ENCODE measurements around the gene MVB12B. TPM values are rescaled to one million over a fixed set of nuclear protein-coding genes. Genes with fewer than 3 reads are reported as not detected.

The MVB12B gene
- total RNA-seq, 4 donors from 2014 or later, result 7.9 to 28.9 (median 14.4) TPM

DNA sequence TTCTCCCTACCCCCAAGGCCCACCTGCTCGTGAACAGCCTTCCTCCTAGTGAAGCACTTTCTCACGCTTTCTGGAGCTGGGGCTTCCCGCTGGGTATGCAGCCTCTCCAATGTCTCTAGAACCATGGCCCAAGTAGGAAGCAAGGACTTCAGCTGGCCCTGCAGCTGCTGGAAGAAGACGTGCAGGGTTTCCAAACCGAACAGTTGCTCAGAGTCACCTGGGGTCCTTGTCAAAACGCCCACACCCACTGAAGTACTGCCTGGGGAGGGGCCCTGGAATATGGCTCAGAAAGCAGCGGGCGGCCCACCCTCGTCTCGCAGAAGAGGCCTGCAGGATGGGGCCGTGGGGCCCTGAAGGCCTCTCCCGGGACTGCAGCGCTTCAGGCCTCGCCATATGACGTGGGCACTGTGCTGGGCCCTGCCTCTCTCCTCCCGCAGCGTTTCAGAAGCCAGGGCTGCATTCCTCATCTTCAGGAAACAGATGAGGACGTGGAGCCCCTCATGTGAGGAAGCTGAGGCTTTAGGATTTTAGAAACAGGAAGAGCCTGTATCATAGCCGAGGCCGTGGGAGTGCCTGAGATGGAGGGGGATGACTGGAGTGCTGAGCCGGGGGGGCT is 171.1 kb downstream of the MVB12B start:
- Histone ChIP-seq H3K27ac (no peak overlapping the region), H3K4me1 (peaks cover 0 to 19% (median 3%) of the 10 kb centered on the region in 4 donors), H3K27me3 (no peaks in the 10 kb centered on the region), H3K36me3 (no peaks in the 10 kb centered on the region), H3K4me3 (no peak overlapping the region), H3K9me3 (no peaks in the 10 kb centered on the region)
- no peak for TF ChIP-seq POLR2A (IDR thresholded peaks at IDR 0.05)
- TF ChIP-seq, protein P1, sequence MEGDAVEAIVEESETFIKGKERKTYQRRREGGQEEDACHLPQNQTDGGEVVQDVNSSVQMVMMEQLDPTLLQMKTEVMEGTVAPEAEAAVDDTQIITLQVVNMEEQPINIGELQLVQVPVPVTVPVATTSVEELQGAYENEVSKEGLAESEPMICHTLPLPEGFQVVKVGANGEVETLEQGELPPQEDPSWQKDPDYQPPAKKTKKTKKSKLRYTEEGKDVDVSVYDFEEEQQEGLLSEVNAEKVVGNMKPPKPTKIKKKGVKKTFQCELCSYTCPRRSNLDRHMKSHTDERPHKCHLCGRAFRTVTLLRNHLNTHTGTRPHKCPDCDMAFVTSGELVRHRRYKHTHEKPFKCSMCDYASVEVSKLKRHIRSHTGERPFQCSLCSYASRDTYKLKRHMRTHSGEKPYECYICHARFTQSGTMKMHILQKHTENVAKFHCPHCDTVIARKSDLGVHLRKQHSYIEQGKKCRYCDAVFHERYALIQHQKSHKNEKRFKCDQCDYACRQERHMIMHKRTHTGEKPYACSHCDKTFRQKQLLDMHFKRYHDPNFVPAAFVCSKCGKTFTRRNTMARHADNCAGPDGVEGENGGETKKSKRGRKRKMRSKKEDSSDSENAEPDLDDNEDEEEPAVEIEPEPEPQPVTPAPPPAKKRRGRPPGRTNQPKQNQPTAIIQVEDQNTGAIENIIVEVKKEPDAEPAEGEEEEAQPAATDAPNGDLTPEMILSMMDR (IDR thresholded peaks at IDR 0.05), result no peak
- no peak for DNase-seq

DNA sequence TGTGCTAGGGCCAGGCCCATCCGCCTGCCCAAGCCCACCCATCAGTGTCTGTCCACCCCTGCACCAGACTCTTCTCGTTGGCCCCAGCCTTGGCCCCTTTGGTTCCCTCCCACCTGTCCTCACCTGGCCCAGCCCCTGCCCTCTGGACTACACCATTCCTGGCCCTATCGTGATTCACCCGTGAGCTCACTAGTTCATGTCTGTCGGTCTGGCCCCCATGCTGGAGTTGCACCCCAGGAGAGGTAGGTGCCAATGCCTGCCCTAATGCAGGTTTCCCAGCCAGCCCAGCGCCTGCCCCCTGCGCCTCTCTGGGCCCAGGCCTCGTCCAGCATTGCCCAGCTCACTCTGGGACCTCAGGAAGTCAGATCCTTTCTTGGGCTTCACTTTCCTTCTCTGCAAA is 171.7 kb downstream of the MVB12B start:
- Histone ChIP-seq H3K4me1 (peaks cover 0 to 19% (median 3%) of the 10 kb centered on the region in 4 donors), H3K36me3 (peaks cover 0 to under 1% (median 0%) of the 10 kb centered on the region in 3 donors), H3K9me3 (no peaks in the 10 kb centered on the region), H3K27ac (no peak overlapping the region), H3K4me3 (no peak overlapping the region), H3K27me3 (no peaks in the 10 kb centered on the region)
- peak in 1 of 3 donors; percentile 31 for DNase-seq
- TF ChIP-seq POLR2A (IDR thresholded peaks at IDR 0.05), result no peak
- TF ChIP-seq, protein P1 (IDR thresholded peaks at IDR 0.05), result no peak

DNA sequence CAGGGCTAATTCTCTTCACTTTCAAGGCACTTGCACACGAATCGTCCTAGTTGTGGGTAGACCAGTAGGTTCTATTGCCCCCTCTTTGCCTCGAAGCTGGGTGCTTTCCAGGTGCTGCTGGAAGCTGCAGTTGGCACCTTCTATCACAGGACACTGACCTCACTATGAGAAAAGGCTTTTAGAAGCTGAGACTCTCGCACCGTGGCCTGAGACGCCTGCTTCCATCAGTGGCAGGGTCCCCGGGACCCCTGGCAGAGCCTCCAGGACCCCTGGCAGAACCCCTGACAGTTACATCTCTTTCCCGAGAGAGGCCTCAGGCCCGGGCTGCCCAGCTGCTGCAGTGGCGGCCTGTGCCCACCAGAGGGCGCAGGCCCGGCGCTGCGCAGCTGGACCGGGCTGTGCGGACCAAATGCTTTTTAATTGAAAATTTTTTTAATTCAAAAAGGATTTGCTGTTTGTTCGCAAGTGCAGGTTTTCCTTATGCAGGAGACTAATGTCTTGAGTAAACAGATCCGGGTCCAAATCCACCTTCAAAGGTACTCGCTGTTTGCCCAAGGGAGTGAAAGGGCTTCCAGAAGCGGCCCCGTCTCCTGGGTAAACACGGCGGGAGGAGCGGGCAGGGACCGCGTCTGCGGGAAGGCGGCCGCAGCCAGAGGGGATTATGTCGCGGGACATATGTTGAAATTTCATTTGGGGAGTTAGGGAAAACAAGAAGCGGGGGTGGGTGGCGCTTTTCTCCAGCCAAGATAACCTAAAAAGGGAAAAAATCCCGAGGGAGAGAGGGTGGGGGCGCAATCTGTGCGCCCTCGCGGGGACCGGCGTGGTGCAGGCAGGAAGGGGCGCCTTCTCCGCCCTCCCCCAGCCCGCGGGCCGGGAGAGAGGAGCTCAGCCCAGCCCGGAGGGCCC is 172.6 kb downstream of the MVB12B start:
- Histone ChIP-seq H3K27me3 (no peaks in the 10 kb centered on the region), H3K4me3 (peak overlapping the region in 3 of 4 donors; percentile 28 to 44 (median 42)), H3K9me3 (no peaks in the 10 kb centered on the region), H3K27ac (no peak overlapping the region), H3K4me1 (peaks cover 0 to 19% (median 3%) of the 10 kb centered on the region in 4 donors), H3K36me3 (peaks cover 0 to 6% (median 0%) of the 10 kb centered on the region in 3 donors)
- no peak for TF ChIP-seq POLR2A (IDR thresholded peaks at IDR 0.05)
- TF ChIP-seq, protein P1 (IDR thresholded peaks at IDR 0.05), result peak; percentile 82 to 100 (median 94)
- peak in 1 of 3 donors; percentile 65 for DNase-seq

DNA sequence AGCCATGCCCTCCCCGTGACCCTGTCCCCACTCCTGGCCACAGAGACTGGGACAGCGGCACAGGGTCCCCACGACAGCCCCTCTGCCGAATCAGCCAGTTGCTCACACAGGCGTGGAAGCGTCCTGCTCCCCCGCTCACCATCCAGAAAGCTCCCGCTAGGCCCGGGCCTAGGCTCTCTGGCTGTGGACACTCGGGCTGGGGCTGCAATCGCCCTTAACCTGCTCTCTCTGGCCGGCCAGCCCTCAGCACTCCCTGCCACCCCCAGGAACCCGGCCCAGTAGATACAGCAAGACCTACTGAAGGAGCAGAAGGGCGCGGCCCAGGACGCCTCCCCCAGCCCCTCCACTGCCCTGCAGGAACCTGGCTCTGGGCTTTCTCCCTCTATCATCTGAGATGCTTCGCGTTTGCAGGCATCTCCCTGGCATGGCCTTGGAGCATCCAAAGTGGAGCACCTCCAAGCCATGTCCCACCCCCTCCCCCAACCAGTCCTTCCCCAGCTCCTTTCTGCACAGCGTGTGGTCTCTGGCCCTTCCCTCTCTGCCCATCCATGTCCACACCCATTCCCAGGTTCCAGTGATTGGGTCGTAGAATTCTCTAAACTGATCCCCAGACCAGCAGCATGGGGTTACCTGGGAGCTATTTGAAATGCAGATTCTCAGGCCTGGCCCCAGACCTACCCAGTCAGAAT is 173.4 kb downstream of the MVB12B start:
- peaks cover 0 to 19% (median 3%) of the 10 kb centered on the region in 4 donors for H3K4me1 ChIP-seq
- peak in 1 of 3 donors; percentile 39 for DNase-seq

More for the DNA sequence above, 173.4 kb downstream of the MVB12B start:
- Histone ChIP-seq H3K9me3 (no peaks in the 10 kb centered on the region), H3K36me3 (peaks cover 0 to 6% (median 0%) of the 10 kb centered on the region in 3 donors), H3K27me3 (no peaks in the 10 kb centered on the region), H3K4me3 (peak overlapping the region in 3 of 4 donors; percentile 28 to 44 (median 42)), H3K27ac (no peak overlapping the region)
- TF ChIP-seq, protein P1 (IDR thresholded peaks at IDR 0.05), result no peak
- no peak for TF ChIP-seq POLR2A (IDR thresholded peaks at IDR 0.05)

Measured in Peyer's patch (tissue), 4 donors.